NCI-H2196 treated with DMSO at 0.1 percent for 48 hours (cell line): Measurements from ENCODE around the gene RPL36AL.
"Not testable (repeated sequence)": the region's sequence is repeated elsewhere in the genome, so short reads cannot be mapped to it uniquely, and the experiment has no call there.

Experiments used
- DNase-seq: peaks from one replicate; lab custom pipeline; 2025; ENCODE audit not compliant: unreplicated experiment; lab: John Stamatoyannopoulos, UW

Gene RPL36AL

DNA sequence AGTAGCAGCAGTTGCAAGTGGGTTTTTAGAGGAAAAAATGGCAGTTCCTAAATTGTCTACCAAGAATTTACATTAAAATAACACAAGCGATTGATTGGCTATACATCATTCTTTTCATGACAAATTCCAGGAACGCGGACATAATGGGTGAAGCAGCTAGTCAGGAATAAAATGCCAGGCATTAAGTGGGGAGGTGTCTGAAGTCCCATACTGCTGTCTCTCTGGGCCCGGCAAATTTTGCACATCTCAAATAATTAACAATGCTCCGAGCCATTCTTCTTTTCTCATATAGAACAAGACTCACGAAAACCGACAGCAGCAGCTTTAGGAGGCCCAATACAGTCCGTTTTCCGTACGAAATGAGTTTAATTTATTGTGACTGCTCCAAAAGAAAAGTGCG lies 696 bp downstream of the RPL36AL start:
- no peak for DNase-seq

DNA sequence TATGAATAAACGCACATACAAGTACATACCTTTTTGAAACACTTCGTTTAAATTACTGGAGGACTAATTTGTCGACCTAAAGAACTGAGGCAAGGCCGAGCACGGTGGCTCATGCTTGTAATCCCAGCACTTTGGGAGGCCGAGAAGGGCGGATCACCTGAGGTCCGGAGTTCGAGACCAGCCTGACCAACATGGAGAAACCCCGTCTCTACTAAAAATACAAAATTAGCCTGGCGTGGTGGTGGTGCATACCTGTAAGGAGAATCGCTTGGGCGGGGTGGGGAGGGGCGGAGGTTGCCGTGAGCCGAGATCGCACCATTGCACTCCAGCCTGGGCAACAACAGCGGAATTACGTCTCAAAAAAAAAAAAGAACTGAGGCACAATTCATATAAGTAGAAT lies 1.2 kb downstream of the RPL36AL start:
- DNase-seq: not testable (repeated sequence)

DNA sequence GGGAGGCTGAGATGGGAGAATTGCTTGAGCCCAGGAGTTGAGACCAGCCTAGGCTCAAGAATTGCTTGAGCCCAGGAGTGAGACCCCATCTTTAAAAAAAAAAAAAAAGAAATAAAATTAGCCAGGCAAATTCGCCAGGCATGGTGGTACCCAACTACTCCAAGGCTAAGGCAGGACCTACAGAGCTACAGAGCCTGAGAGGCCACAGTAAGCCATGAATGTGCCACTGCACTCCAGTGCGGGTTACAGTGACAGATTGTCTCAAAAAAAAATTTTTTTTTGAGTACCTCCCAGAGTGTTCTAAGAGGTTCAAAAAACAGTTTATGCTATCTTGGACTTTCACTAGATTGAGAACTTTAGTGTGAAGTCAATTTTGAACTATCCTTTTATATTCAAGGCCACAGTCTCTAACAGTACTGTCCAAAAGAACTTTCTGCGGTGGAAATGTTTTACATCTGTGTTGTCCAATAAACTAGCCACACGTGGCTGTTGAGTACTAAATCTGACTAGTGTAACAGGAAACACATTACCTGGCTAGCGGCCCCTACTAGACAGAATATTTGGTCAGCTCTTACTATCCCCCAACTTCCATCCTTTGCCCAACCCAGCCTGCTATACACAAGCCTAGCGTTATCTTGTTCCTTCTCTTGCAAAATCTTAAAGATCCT lies 2.4 kb downstream of the RPL36AL start:
- DNase-seq: no peak

DNA sequence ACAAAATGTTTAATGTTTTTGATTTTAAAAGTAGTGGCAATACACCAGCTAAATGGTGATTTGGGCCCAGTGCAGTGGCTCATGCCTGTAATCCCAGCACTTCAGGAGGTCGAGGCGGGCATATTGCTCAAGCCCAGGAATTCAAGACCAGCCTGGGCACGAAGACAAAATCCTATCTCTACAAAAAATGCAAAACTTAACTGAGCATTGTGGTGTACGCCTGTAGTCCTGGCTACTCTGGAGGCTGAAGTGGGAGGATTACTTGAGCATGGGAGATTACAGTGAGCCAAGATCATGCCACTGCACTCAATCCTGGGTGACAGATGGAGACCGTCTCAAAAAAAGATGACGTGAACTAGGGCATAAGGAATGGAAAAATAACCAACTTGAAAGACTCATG lies 4.7 kb downstream of the RPL36AL start:
- no peak for DNase-seq

DNA sequence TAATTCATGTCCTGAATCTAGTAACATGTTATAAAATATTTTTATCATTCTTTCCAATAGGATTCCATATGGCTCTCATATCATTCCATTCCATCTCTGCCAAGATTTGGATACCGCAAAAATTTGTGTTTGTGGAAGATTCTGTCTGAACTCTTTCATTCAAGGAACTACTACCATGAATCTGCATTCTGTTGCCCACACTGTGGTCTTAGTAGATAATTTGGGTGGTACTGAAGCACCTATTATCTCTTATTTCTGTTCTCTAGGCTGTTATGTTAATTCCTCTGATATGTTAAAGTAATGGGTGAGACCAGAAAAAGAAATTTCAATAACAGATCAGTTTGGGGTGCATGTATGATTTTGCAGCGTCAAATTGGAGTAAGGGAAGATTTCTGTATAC lies 6.2 kb downstream of the RPL36AL start:
- DNase-seq: no peak

GRCh38 chr14:49612671-49613070 lies 7.8 kb downstream of the RPL36AL start:
- DNase-seq: no peak

GRCh38 chr14:49612251-49612650 lies 8.2 kb downstream of the RPL36AL start:
- no peak for DNase-seq

GRCh38 chr14:49607583-49607982 lies 12.8 kb downstream of the RPL36AL start:
- no peak for DNase-seq

DNA sequence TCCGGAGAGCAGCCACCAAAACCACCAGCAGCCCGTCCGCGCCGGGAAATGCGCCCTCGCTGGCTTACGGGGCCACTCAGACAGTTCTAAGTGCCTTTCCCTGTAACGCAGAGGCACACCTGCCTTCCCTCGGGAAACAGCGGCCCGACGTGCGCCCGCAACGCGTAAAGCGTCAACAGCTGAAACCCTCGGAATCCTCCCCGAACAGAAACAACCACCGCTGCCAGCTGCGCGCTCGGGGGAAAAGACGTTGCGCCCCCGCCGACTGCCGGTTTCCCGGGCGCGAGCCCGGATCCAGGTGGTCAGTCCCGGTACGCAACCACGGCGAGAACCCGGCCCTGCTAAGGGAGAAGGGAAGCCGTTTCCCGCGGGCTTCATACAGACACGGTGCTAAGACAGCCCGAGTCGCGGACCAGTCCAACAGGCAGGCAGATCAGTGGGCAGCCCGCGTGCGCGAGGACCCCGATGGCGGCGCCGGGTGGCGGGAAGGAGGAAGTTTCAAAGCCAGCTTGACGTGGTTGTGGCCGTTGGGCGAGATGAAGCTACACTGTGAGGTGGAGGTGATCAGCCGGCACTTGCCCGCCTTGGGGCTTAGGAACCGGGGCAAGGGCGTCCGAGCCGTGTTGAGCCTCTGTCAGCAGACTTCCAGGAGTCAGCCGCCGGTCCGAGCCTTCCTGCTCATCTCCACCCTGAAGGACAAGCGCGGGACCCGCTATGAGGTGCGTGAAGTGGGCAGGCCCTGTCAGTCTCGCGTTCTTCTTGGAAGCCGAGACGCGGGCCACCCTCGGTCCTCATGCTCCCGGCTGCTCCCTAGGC lies 21.7 kb downstream of the RPL36AL start, which contains the start of gene LRR1:
LRR1 (plus strand) TSS at position 456 of the 816 bp plus-strand sequence; CDS start at position 537, 81 bp downstream.
- peak; percentile 72 for DNase-seq

DNA sequence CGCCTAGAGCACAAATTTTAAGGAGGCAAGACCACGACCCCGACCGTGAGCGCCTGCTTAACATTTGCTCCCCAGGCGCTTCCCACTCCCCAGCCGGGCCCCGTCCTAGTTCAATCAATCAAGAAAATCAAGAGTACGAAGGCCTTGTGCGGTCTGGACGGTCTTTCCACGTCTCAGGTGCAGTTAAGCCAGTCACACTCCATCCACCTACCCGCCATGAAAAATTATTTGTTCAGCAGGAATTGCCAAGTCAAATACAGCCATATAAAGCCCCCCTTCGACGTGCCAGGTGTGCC lies 22.3 kb downstream of the RPL36AL start:
- no peak for DNase-seq

DNA sequence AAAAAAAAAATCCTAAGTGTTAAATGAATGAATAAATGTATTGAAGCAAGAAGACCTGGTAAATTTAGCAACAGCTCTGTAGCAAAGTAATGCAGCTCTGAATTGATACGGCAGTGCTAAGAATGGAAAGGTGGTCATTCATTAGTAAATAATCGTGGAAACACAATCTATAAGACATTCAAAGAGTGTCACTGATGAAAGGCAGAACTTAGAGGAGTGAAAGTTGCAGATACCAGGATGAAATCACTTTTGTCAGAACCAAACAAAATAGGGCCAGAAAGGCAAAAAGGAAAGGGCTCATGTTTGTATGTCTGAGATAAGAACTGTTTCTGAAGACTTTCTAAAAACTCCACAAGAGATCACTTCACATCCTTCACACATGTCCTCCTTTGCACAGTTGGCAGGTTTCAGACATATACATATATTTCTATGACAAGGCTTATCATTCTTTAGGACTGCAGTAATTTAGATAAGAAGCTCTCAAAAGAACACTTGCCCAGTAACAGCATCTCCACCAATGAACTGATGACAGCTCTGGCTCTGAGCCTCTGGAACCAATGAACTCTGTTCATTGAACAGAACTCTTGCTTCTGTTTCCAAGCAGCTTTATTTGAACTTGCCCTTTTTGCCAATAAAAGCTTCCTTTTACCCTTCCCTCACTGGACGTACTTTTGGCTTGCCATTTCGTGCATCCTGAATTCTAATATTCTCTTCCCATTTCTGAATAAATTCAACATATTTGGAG lies 25.9 kb downstream of the RPL36AL start:
- DNase-seq: no peak

- DNase-seq: no peak
These were observed 27.4 kb downstream of the RPL36AL start for GRCh38 chr14:49593016-49593415.

- no peak for DNase-seq
These were observed 31.0 kb downstream of the RPL36AL start for GRCh38 chr14:49589387-49589786.

GRCh38 chr14:49586673-49587460 lies 33.6 kb downstream of the RPL36AL start:
- peak; percentile 35 for DNase-seq

DNA sequence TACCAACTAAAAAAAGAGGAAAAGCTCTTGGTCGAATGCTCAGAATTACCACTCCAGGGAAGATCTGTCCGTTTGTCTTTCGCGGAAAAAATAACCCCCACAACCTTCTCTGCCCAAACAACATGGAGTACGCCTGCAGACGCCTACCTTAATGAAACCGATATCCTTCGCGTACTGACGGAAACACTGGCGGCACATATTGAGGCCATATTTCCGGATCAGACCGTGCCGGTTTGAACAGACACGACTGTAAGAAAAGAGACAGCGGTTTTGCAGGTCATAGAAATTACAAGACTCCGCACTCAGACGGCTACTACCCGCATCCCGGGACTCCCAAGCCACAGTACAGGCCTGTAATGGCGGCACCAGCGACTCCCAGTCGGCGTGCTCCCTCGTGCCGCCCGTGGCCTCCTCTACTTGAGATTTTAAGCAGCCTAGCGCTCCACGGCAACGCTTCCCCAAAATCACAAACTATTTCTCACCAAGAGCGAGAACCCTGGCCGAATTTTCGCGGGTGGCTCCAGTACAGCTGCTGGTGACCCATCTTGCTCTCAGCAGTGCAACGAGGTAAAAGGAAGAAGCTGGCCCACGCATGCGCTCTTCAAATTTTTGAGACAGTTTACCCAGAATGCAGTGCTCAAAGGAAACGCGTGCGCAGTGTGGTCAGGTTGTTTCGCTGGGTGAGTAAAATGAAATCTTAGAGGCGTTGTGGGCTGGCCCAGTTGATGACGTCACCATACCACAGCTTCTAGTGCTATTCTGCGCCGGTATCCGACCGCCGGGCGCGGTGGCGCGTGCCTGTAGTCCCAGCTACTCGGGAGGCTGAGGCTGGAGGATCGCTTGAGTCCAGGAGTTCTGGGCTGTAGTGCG lies 34.4 kb downstream of the RPL36AL start, which contains the start of gene RPS29:
RPS29 (minus strand) TSS at position 578 of the 870 bp plus-strand sequence; CDS start at position 544, 34 bp downstream.
- DNase-seq: peak; percentile 98

DNA sequence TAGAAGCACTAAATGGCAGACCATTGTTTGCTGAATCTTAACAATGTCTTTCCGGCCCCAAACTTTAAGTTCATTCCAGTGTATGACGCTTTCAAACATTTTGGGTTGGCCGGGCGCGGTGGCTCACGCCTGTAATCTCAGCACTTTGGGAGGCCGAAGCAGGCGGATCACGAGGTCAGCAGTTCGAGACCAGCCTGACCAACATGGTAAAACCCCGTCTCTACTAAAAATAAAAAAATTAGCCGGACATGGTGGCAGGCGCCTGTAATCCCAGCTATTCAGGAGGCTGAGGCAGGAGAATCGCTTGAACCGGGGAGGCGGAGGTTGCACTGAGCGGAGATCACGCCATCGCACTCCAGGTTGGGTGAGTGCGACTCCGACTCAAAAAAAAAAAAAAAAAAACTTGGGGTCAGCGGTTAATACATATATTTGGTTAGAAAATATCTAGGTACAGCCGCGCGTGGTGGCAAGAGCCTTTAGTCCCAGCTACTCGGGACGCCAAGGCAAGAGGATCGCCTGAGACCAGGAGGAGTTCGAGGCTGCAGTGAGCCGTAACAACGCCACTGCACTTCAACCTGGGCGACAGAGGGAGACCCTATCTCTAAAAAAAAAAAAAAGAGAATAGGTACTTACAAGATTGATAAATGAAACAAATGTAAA lies 35.3 kb downstream of the RPL36AL start:
- not testable (repeated sequence) for DNase-seq

- DNase-seq: no peak
These were observed 36.4 kb downstream of the RPL36AL start for GRCh38 chr14:49584058-49584457.

DNA sequence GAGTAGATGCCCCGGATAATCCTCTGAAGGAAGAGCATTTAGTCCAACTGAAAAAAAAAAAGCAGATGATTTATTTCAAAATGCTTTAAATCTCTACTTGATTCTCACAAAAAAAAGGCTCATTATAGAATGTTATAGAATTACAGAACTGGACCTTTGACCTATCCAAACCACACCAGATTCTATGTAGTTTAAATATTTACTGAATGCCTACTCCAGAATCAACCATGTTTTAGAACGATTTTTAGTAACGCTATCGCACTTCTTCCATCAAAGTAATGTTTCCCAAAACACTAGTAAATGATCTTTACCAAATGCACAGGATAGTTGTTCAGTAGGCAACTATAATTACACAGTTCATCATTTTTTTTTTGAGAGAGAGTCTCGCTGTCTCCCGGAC lies 36.8 kb downstream of the RPL36AL start:
- DNase-seq: no peak
